Skeletal muscle cell (primary cell): ENCODE results near the gene PAQR5.
"Not testable (repeated sequence)": the region's sequence is repeated elsewhere in the genome, so short reads cannot be mapped to it uniquely, and the experiment has no call there.

Source experiments
- DNase-seq: peaks from one replicate; pipeline ENCODE4 v3.0.0-alpha.2; 2010; ENCODE audit warnings: low read depth
- H3K4me3 ChIP-seq: 2 replicates; pipeline ENCODE4 v1.5.1; 2011; ENCODE audit warnings: low read depth, mild to moderate bottlenecking, control low read depth, low read length, moderate library complexity

Gene PAQR5

GRCh38 chr15:69291651-69292050 lies 7.1 kb upstream of the PAQR5 start:
- not testable (repeated sequence) for DNase-seq, H3K4me3 ChIP-seq

- H3K4me3 ChIP-seq: no peak overlapping the region
- no peak for DNase-seq
Observed at GRCh38 chr15:69292826-69293420, 5.8 kb upstream of the PAQR5 start.

- DNase-seq: no peak
- H3K4me3 ChIP-seq: no peak overlapping the region
Observed at GRCh38 chr15:69293741-69294615, 4.7 kb upstream of the PAQR5 start.

- no peak overlapping the region for H3K4me3 ChIP-seq
- DNase-seq: no peak
Observed at GRCh38 chr15:69296606-69297005, 2.1 kb upstream of the PAQR5 start.

GRCh38 chr15:69297642-69298353 lies 914 bp upstream of the PAQR5 start:
- H3K4me3 ChIP-seq: no peak overlapping the region
- DNase-seq: no peak

- H3K4me3 ChIP-seq: peak overlapping the region; percentile 52
- DNase-seq: no peak
Observed at GRCh38 chr15:69298354-69298696, 387 bp upstream of the PAQR5 start.

- peak overlapping the region; percentile 52 for H3K4me3 ChIP-seq
Observed at GRCh38 chr15:69299451-69299886, 757 bp downstream of the PAQR5 start.

GRCh38 chr15:69299943-69300588 lies 1.4 kb downstream of the PAQR5 start:
- no peak overlapping the region for H3K4me3 ChIP-seq

More at GRCh38 chr15:69299451-69299886, 757 bp downstream of the PAQR5 start:
- no peak for DNase-seq

GRCh38 chr15:69301101-69301500 lies 2.4 kb downstream of the PAQR5 start:
- not testable (repeated sequence) for DNase-seq, H3K4me3 ChIP-seq

More at GRCh38 chr15:69299943-69300588, 1.4 kb downstream of the PAQR5 start:
- no peak for DNase-seq

- not testable (repeated sequence) for H3K4me3 ChIP-seq, DNase-seq
Observed at GRCh38 chr15:69302087-69302486, 3.4 kb downstream of the PAQR5 start.

- H3K4me3 ChIP-seq: no peak overlapping the region
- no peak for DNase-seq
Observed at GRCh38 chr15:69302929-69303328, 4.2 kb downstream of the PAQR5 start.

- H3K4me3 ChIP-seq: no peak overlapping the region
- DNase-seq: no peak
Observed at GRCh38 chr15:69303337-69304181, 4.8 kb downstream of the PAQR5 start.

- DNase-seq: peak; percentile 85
- H3K4me3 ChIP-seq: no peak overlapping the region
Observed at GRCh38 chr15:69304182-69304545, 5.5 kb downstream of the PAQR5 start.

GRCh38 chr15:69305204-69305931 lies 6.7 kb downstream of the PAQR5 start:
- H3K4me3 ChIP-seq: no peak overlapping the region

GRCh38 chr15:69305933-69306568 lies 7.3 kb downstream of the PAQR5 start:
- no peak overlapping the region for H3K4me3 ChIP-seq
- DNase-seq: no peak

More at GRCh38 chr15:69305204-69305931, 6.7 kb downstream of the PAQR5 start:
- peak; percentile 90 for DNase-seq

- H3K4me3 ChIP-seq: no peak overlapping the region
- DNase-seq: no peak
Observed at GRCh38 chr15:69307939-69308338, 9.2 kb downstream of the PAQR5 start.

- DNase-seq: no peak
- no peak overlapping the region for H3K4me3 ChIP-seq
Observed at GRCh38 chr15:69308949-69309348, 10.2 kb downstream of the PAQR5 start.

GRCh38 chr15:69311319-69311721 lies 12.6 kb downstream of the PAQR5 start:
- DNase-seq: no peak
- H3K4me3 ChIP-seq: no peak overlapping the region
